ENCODE data around the gene REELD1.

GRCh38 chr4:146246381-146246780 lies 32.0 kb downstream of the REELD1 start:
- TF ChIP-seq CTCF (IDR thresholded peaks at IDR 0.05) (no peak), POLR2AphosphoS5 (IDR thresholded peaks at IDR 0.05; ENCODE audit: insufficient read depth in 1 of 2, low read depth in 1 of 2) (no peak)

Measured in vagina (tissue), 2 donors.